H1 (cell line): ENCODE results near the gene ANK3. TPM values are rescaled to one million over a fixed set of nuclear protein-coding genes. Genes with fewer than 3 reads are reported as not detected.

Experiments used
- CTCF ChIA-PET: fragments of 300-600 bp; sonication (Branson Sonifier 250); formaldehyde crosslinking; loops from one replicate; lab custom pipeline; 2021; ENCODE audit not compliant: partially characterized antibody; lab: Charles Lee
- POLR2A ChIA-PET: fragments of 300-600 bp; sonication (Branson Sonifier 250); formaldehyde crosslinking; loops from one replicate; lab custom pipeline; 2021; ENCODE audit warnings: inconsistent platforms; ENCODE audit not compliant: partially characterized antibody; lab: Charles Lee
- DNase-seq, 2 experiments: peaks; one replicate each; pipeline versions ENCODE4 v3.0.0 to v3.0.0-alpha.2; 2010 to 2022; ENCODE audit warnings: low spot score in 2 of 2, low read depth in 1 of 2, mixed read lengths in 1 of 2
- FAIRE-seq: peaks from 2 replicates; lab custom pipeline; 2011; peaks lifted over from hg19 to GRCh38; lab: Jason Lieb, UNC
- H2AFZ ChIP-seq: 2 replicates; pipeline ENCODE4 v1.8.1; 2012; ENCODE audit warnings: low read length, inconsistent platforms
- H2AK5ac ChIP-seq: 2 replicates; pipeline ENCODE4 v1.6.1; 2013; ENCODE audit warnings: low read depth, low read length
- H2BK120ac ChIP-seq: replicated peaks from 2 replicates; pipeline ENCODE3; 2013; ENCODE audit warnings: low read depth, low read length, inconsistent platforms
- H2BK12ac ChIP-seq: 2 replicates; pipeline ENCODE4 v1.6.1; 2013; ENCODE audit warnings: low read depth, low read length
- H2BK15ac ChIP-seq: 2 replicates; pipeline ENCODE4 v1.6.1; 2013; ENCODE audit warnings: low read length
- H2BK20ac ChIP-seq: 2 replicates; pipeline ENCODE4 v1.6.1; 2013; ENCODE audit warnings: low read length
- H2BK5ac ChIP-seq: 2 replicates; pipeline ENCODE4 v1.6.1; 2013; ENCODE audit warnings: low read depth, low read length
- H3K14ac ChIP-seq: 2 replicates; pipeline ENCODE4 v1.6.1; 2013; ENCODE audit warnings: inconsistent platforms; ENCODE audit not compliant: insufficient read length
- H3K18ac ChIP-seq: 2 replicates; pipeline ENCODE4 v1.6.1; 2013; ENCODE audit warnings: low read length; ENCODE audit errors: extremely low read depth
- H3K23ac ChIP-seq: 2 replicates; pipeline ENCODE4 v1.6.1; 2013; ENCODE audit warnings: inconsistent platforms; ENCODE audit not compliant: insufficient read length
- H3K23me2 ChIP-seq: 2 replicates; pipeline ENCODE4 v1.6.1; 2013; ENCODE audit warnings: low read depth, low read length
- H3K27ac ChIP-seq: 2 replicates; pipeline ENCODE4 v1.6.1; 2011; ENCODE audit warnings: low read depth, low read length, inconsistent platforms
- H3K27me3 ChIP-seq, 4 experiments: replicated peaks in 1 of 4; 1 replicate in 1 of 4; 2 replicates in 3 of 4; pipeline versions ENCODE4 v1.6.1 to v1.8.1; 2011 to 2013; ENCODE audit warnings: low read length in 3 of 4, mild to moderate bottlenecking in 3 of 4, inconsistent platforms in 2 of 4, mixed read lengths in 2 of 4, moderate library complexity in 1 of 4; ENCODE audit not compliant: control insufficient read depth in 3 of 4, insufficient read depth in 3 of 4; ENCODE audit errors: extremely low read depth in 1 of 4
- H3K36me3 ChIP-seq, 4 experiments: 2 replicates each; pipeline versions ENCODE4 v1.6.1 to v1.8.1; 2011 to 2013; ENCODE audit warnings: mild to moderate bottlenecking in 4 of 4, low read length in 3 of 4, moderate library complexity in 2 of 4, control low read depth in 1 of 4, inconsistent platforms in 1 of 4; ENCODE audit not compliant: insufficient read depth in 4 of 4, control insufficient read depth in 2 of 4
- H3K4ac ChIP-seq: replicated peaks from 2 replicates; pipeline ENCODE3; 2013; ENCODE audit warnings: low read length, low read depth, mixed read lengths, inconsistent platforms; ENCODE audit not compliant: insufficient read length
- H3K4me1 ChIP-seq, 4 experiments: replicated peaks in 1 of 4; 1 replicate in 1 of 4; 2 replicates in 3 of 4; pipeline versions ENCODE4 v1.6.1 to v1.8.1; 2011 to 2013; ENCODE audit warnings: low read length in 3 of 4, inconsistent platforms in 2 of 4, mixed read lengths in 1 of 4; ENCODE audit not compliant: insufficient read depth in 4 of 4, control insufficient read depth in 3 of 4
- H3K4me2 ChIP-seq, 2 experiments: 2 replicates each; pipeline versions ENCODE4 v1.6.1 to v1.8.1; 2011 to 2013; ENCODE audit warnings: low read depth in 2 of 2, low read length in 2 of 2, control low read depth in 1 of 2, inconsistent platforms in 1 of 2, mild to moderate bottlenecking in 1 of 2; ENCODE audit not compliant: insufficient read depth in 1 of 2
- H3K4me3 ChIP-seq, 4 experiments: fragments of 200-600, 300-600 bp in 1 of 4; sonication (generic), shearing (Covaris generic), sonication (Bioruptor Twin) in 1 of 4; 2 replicates each; pipeline versions ENCODE4 v1.5.1 to v1.8.1; 2011 to 2016; ENCODE audit warnings: low read length in 4 of 4, low read depth in 3 of 4, control low read depth in 2 of 4, inconsistent platforms in 2 of 4, mild to moderate bottlenecking in 2 of 4, mixed read lengths in 1 of 4, moderate library complexity in 1 of 4; ENCODE audit not compliant: insufficient read depth in 2 of 4; ENCODE audit errors: extremely low read depth in 1 of 4
- H3K56ac ChIP-seq: replicated peaks from 2 replicates; pipeline ENCODE3; 2013; ENCODE audit warnings: low read depth, mild to moderate bottlenecking, mixed read lengths, low read length, inconsistent platforms; ENCODE audit not compliant: insufficient read length
- H3K79me1 ChIP-seq: 2 replicates; pipeline ENCODE4 v1.6.1; 2013; ENCODE audit warnings: low read depth, low read length, control low read depth
- H3K79me2 ChIP-seq, 2 experiments: 2 replicates each; pipeline versions ENCODE4 v1.6.1 to v1.8.1; 2012 to 2013; ENCODE audit warnings: low read length in 2 of 2, mild to moderate bottlenecking in 2 of 2, inconsistent platforms in 1 of 2; ENCODE audit not compliant: insufficient read depth in 2 of 2, control insufficient read depth in 1 of 2
- H3K9ac ChIP-seq, 4 experiments: replicated peaks in 1 of 4; 1 replicate in 1 of 4; 2 replicates in 3 of 4; pipeline versions ENCODE4 v1.6.1 to v1.8.1; 2011 to 2013; ENCODE audit warnings: low read depth in 3 of 4, low read length in 3 of 4, control low read depth in 2 of 4, mild to moderate bottlenecking in 2 of 4, moderate library complexity in 2 of 4, inconsistent platforms in 1 of 4; ENCODE audit errors: extremely low read depth in 1 of 4
- H3K9me3 ChIP-seq, 2 experiments: 2 replicates each; pipeline versions ENCODE4 v1.6.1 to v1.8.1; 2012 to 2013; ENCODE audit warnings: mild to moderate bottlenecking in 2 of 2, moderate library complexity in 2 of 2, control low read depth in 1 of 2, inconsistent platforms in 1 of 2, low read depth in 1 of 2, low read length in 1 of 2, mixed read lengths in 1 of 2; ENCODE audit not compliant: insufficient read depth in 2 of 2
- H4K20me1 ChIP-seq, 2 experiments: replicated peaks in 1 of 2; 2 replicates each; pipeline versions ENCODE3 to v1.8.1; 2011 to 2013; ENCODE audit warnings: inconsistent platforms in 2 of 2, low read length in 2 of 2, mild to moderate bottlenecking in 1 of 2; ENCODE audit not compliant: insufficient read depth in 2 of 2, control insufficient read depth in 1 of 2
- H4K5ac ChIP-seq: 2 replicates; pipeline ENCODE4 v1.6.1; 2013; ENCODE audit warnings: low read length, low read depth, mixed read lengths, inconsistent platforms; ENCODE audit not compliant: insufficient read length
- H4K8ac ChIP-seq: 2 replicates; pipeline ENCODE4 v1.8.0; 2013; ENCODE audit warnings: mild to moderate bottlenecking, moderate library complexity, low read length, inconsistent platforms; ENCODE audit not compliant: insufficient read depth; ENCODE audit errors: extremely low read depth
- H4K91ac ChIP-seq: replicated peaks from 2 replicates; pipeline ENCODE3; 2013; ENCODE audit warnings: low read length, mixed read lengths, inconsistent platforms; ENCODE audit not compliant: insufficient read length
- BRCA1 ChIP-seq: IDR thresholded peaks from 2 replicates; pipeline ENCODE4 v1.6.1; 2012; ENCODE audit warnings: low read depth, low read length, improper control_type of control experiment
- CEBPB ChIP-seq: IDR thresholded peaks from 2 replicates; pipeline ENCODE4 v1.6.1; 2012; ENCODE audit warnings: low read depth, low read length
- TAF1 ChIP-seq: IDR thresholded peaks from 2 replicates; pipeline ENCODE4 v1.6.1; 2011; ENCODE audit warnings: mild to moderate bottlenecking, low read depth, low read length
- WGBS, 2 experiments: shearing (Covaris generic) in 1 of 2; methylation state at CpG; one replicate each; pipeline versions ENCODE4 v1.1.6 to v1.1.7; 2013 to 2015; ENCODE audit warnings: low lambda C conversion rate in 2 of 2, mixed read lengths in 2 of 2, inconsistent platforms in 1 of 2, low coverage in 1 of 2, missing lambda C conversion rate in 1 of 2; ENCODE audit not compliant: insufficient replicate concordance in 2 of 2, insufficient coverage in 1 of 2, insufficient read length in 1 of 2; ENCODE audit errors: extremely low coverage in 1 of 2, missing lambda C conversion rate in 1 of 2; 5-methylcytosine and 5-hydroxymethylcytosine counted together
- polyA plus RNA-seq, 7 experiments: library from polyadenylated mRNA; depleted of rRNA in 3 of 7; stranded (reverse) in 5 of 7; unstranded in 2 of 7; fragments of >200 nt in 5 of 7; fragments of 200-250 nt in 2 of 7; gene quantifications; 1 replicate in 5 of 7; 2 replicates in 1 of 7; 4 replicates in 1 of 7; pipeline versions ENCODE4 v1.2.1 to v1.2.3, GENCODE V29; 2011 to 2013; ENCODE audit warnings: missing spikeins in 2 of 7, mixed read lengths in 2 of 7
- total RNA-seq: library from RNA; stranded (reverse); fragmentation: NEBNext Ultra II Directional; extraction: Animal tissue kit (Norgen Biotek cat#: 25700); gene quantifications from 2 replicates; pipeline ENCODE4 v1.2.1, GENCODE V29; 2021

Gene ANK3
- total and polyA plus RNA-seq, 2 of the 8 experiments (the other 6 are each of a cell fraction or from before 2014, with no cell fraction given): 18.1 to 67.9 TPM

GRCh38 chr10:60420991-60421894 lies 31.6 kb upstream of the ANK3 start:
- no peak overlapping the region for H2BK5ac ChIP-seq
- peaks cover 0 to 8% (median 4%) of the 10 kb centered on the region in 4 experiments; a peak in 3 of 7 replicates for H3K4me1 ChIP-seq
- no peak overlapping the region for H4K5ac ChIP-seq
- no peak overlapping the region for H2AFZ ChIP-seq
- no peak overlapping the region for H3K4ac ChIP-seq
- ChIA-PET CTCF (no interaction called here), POLR2A (no interaction called here)
- TF ChIP-seq CEBPB (peak; percentile 13; the same call in 1 of the 2 replicates), TAF1 (no peak), BRCA1 (no peak)
- peaks cover 1 to 25% (median 20%) of the 10 kb centered on the region in 4 experiments; a peak in 6 of 7 replicates for H3K27me3 ChIP-seq
- H3K36me3 ChIP-seq: no peaks in the 10 kb centered on the region
- no peaks in the 10 kb centered on the region for H3K79me1 ChIP-seq
- no peak overlapping the region for H3K9ac ChIP-seq
- H4K91ac ChIP-seq: no peak overlapping the region
- no peak overlapping the region for H2BK20ac ChIP-seq
- H3K14ac ChIP-seq: no peak overlapping the region
- H3K27ac ChIP-seq: no peak overlapping the region
- H4K8ac ChIP-seq: no peak overlapping the region
- H2BK15ac ChIP-seq: no peak overlapping the region
- H3K4me3 ChIP-seq: no peak overlapping the region
- H3K56ac ChIP-seq: no peak overlapping the region
- 78% methylated on average over 5 of the region's 5 CpGs; no CpG with 5 or more reads in 1 of the 2 experiments for WGBS, 2 experiments
- no peaks in the 10 kb centered on the region for H3K23me2 ChIP-seq
- no peak overlapping the region for H3K18ac ChIP-seq
- H3K9me3 ChIP-seq: no peaks in the 10 kb centered on the region
- H3K4me2 ChIP-seq: no peak overlapping the region
- H2BK12ac ChIP-seq: no peak overlapping the region
- no peak overlapping the region for H2AK5ac ChIP-seq
- DNase-seq (no peak), FAIRE-seq (no peak)
- no peak overlapping the region for H2BK120ac ChIP-seq
- H3K79me2 ChIP-seq: no peaks in the 10 kb centered on the region
- H4K20me1 ChIP-seq: no peaks in the 10 kb centered on the region
- no peak overlapping the region for H3K23ac ChIP-seq
